Osteoblast (primary cell): Measurements from ENCODE around the gene CD47. TPM values are rescaled to one million over a fixed set of nuclear protein-coding genes. Genes with fewer than 3 reads are reported as not detected.

Source experiments
- DNase-seq: peaks from one replicate; pipeline ENCODE4 v3.0.0; 2011; ENCODE audit warnings: low spot score, mixed read lengths; ENCODE audit not compliant: insufficient read length; ENCODE audit errors: missing footprints
- H2AFZ ChIP-seq: 2 replicates; pipeline ENCODE4 v1.6.0; 2011; ENCODE audit warnings: mild to moderate bottlenecking, low read length
- H3K27ac ChIP-seq: 2 replicates; pipeline ENCODE4 v1.5.1; 2011; ENCODE audit warnings: mild to moderate bottlenecking, low read depth, low read length, moderate library complexity
- H3K27me3 ChIP-seq: 2 replicates; pipeline ENCODE4 v1.6.0; 2012; ENCODE audit warnings: mild to moderate bottlenecking, control low read depth, inconsistent platforms, low read length, moderate library complexity; ENCODE audit not compliant: insufficient read depth
- H3K36me3 ChIP-seq: 2 replicates; pipeline ENCODE4 v1.5.1; 2011; ENCODE audit warnings: mild to moderate bottlenecking, low read length, control low read depth, moderate library complexity; ENCODE audit not compliant: insufficient read depth
- H3K4me1 ChIP-seq: 2 replicates; pipeline ENCODE4 v1.5.1; 2011; ENCODE audit warnings: mild to moderate bottlenecking, low read length, control low read depth, moderate library complexity; ENCODE audit not compliant: insufficient read depth
- H3K4me2 ChIP-seq: 2 replicates; pipeline ENCODE4 v1.6.0; 2011; ENCODE audit warnings: mild to moderate bottlenecking, low read length; ENCODE audit not compliant: insufficient read depth
- H3K4me3 ChIP-seq: fragments of 200-600 bp; sonication (generic); 3 replicates; pipeline ENCODE4 v1.5.1; 2012; ENCODE audit warnings: mild to moderate bottlenecking, low read length, inconsistent platforms; ENCODE audit not compliant: insufficient read depth
- H3K79me2 ChIP-seq: 2 replicates; pipeline ENCODE4 v1.6.0; 2012; ENCODE audit warnings: mild to moderate bottlenecking, low read length, control low read depth, inconsistent platforms; ENCODE audit not compliant: insufficient read depth
- H3K9me3 ChIP-seq: 2 replicates; pipeline ENCODE4 v1.5.1; 2011; ENCODE audit warnings: low read depth, low read length, control low read depth
- H4K20me1 ChIP-seq: 2 replicates; pipeline ENCODE4 v1.6.0; 2012; ENCODE audit warnings: mild to moderate bottlenecking, low read length, control low read depth; ENCODE audit not compliant: insufficient read depth
- CTCF ChIP-seq: IDR thresholded peaks from 2 replicates; pipeline ENCODE4 v1.5.1; 2011; ENCODE audit warnings: mild to moderate bottlenecking, low read depth, low read length, moderate library complexity; ENCODE audit errors: extremely low read depth
- total RNA-seq: library from RNA; depleted of rRNA; stranded (reverse); fragments of >200 nt; gene quantifications from 2 replicates; pipeline ENCODE4 v1.2.3, GENCODE V29; 2012

Gene CD47
- total RNA-seq, 1 donor, result 72.7 TPM

GRCh38 chr3:108076564-108076963 is 14.3 kb downstream of the CD47 start:
- Histone ChIP-seq H3K9me3 (no peaks in the 10 kb centered on the region), H3K4me2 (no peak overlapping the region), H3K4me3 (no peak overlapping the region), H3K36me3 (no peaks in the 10 kb centered on the region), H2AFZ (no peak overlapping the region), H3K4me1 (no peaks in the 10 kb centered on the region), H4K20me1 (no peaks in the 10 kb centered on the region), H3K79me2 (peaks cover 38% of the 10 kb centered on the region), H3K27me3 (no peaks in the 10 kb centered on the region), H3K27ac (no peak overlapping the region)
- DNase-seq, result no peak
- no peak for TF ChIP-seq CTCF

- Histone ChIP-seq H3K79me2 (peaks cover 30% of the 10 kb centered on the region), H3K4me2 (peak overlapping the region; percentile 36)
- DNase-seq, result no peak
Measured at GRCh38 chr3:108073764-108074431, 16.9 kb downstream of the CD47 start.

GRCh38 chr3:108071368-108071767 is 19.5 kb downstream of the CD47 start:
- peaks cover 6% of the 10 kb centered on the region for H3K36me3 ChIP-seq
- no peaks in the 10 kb centered on the region for H3K9me3 ChIP-seq
- H3K4me2 ChIP-seq, result no peak overlapping the region
- H3K79me2 ChIP-seq, result peaks cover 18% of the 10 kb centered on the region
- H4K20me1 ChIP-seq, result no peaks in the 10 kb centered on the region
- H3K4me1 ChIP-seq, result no peaks in the 10 kb centered on the region
- TF ChIP-seq CTCF, result no peak
- H3K27ac ChIP-seq, result no peak overlapping the region
- no peaks in the 10 kb centered on the region for H3K27me3 ChIP-seq
- no peak for DNase-seq
- no peak overlapping the region for H2AFZ ChIP-seq
- H3K4me3 ChIP-seq, result no peak overlapping the region

More at GRCh38 chr3:108073764-108074431, 16.9 kb downstream of the CD47 start:
- H3K4me3 ChIP-seq, result no peak overlapping the region
- no peaks in the 10 kb centered on the region for H3K4me1 ChIP-seq
- peak overlapping the region; percentile 43 for H3K27ac ChIP-seq
- H3K36me3 ChIP-seq, result no peaks in the 10 kb centered on the region
- no peak overlapping the region for H2AFZ ChIP-seq
- no peaks in the 10 kb centered on the region for H4K20me1 ChIP-seq
- H3K9me3 ChIP-seq, result no peaks in the 10 kb centered on the region
- no peaks in the 10 kb centered on the region for H3K27me3 ChIP-seq
- no peak for TF ChIP-seq CTCF

GRCh38 chr3:108070356-108070755 is 20.5 kb downstream of the CD47 start:
- no peak for TF ChIP-seq CTCF
- H3K36me3 ChIP-seq, result peaks cover 7% of the 10 kb centered on the region

More at GRCh38 chr3:108070356-108070755, 20.5 kb downstream of the CD47 start:
- Histone ChIP-seq H3K27ac (no peak overlapping the region), H2AFZ (no peak overlapping the region), H3K27me3 (no peaks in the 10 kb centered on the region), H3K4me3 (no peak overlapping the region), H3K9me3 (no peaks in the 10 kb centered on the region), H4K20me1 (no peaks in the 10 kb centered on the region), H3K79me2 (peaks cover 11% of the 10 kb centered on the region), H3K4me1 (no peaks in the 10 kb centered on the region), H3K4me2 (no peak overlapping the region)
- no peak for DNase-seq
